Ascending aorta (tissue), 2 donors: ENCODE results near the gene USP2. TPM values are rescaled to one million over a fixed set of nuclear protein-coding genes. Genes with fewer than 3 reads are reported as not detected.

Experiments used
- DNase-seq, 2 donors: peaks; one replicate each; pipeline ENCODE4 v3.0.0-alpha.2; 2019; ENCODE audit warnings: low spot score in 2 of 2
- H3K27ac ChIP-seq, 2 donors: fragments of 200-600 bp; sonication (generic); one replicate each; pipeline ENCODE4 v1.5.1; 2016 to 2017; ENCODE audit warnings: mild to moderate bottlenecking in 1 of 2
- H3K27me3 ChIP-seq: fragments of 200-600 bp; sonication (generic); one replicate; pipeline ENCODE4 v1.5.1; 2017
- H3K36me3 ChIP-seq, 2 donors: fragments of 200-600 bp; sonication (generic); one replicate each; pipeline ENCODE4 v1.5.1; 2016
- H3K4me1 ChIP-seq, 2 donors: fragments of 200-600 bp; sonication (generic); one replicate each; pipeline ENCODE4 v1.5.1; 2016 to 2017; ENCODE audit warnings: mild to moderate bottlenecking in 1 of 2
- H3K4me3 ChIP-seq, 2 donors: fragments of 200-600 bp; sonication (generic); one replicate each; pipeline ENCODE4 v1.5.1; 2016 to 2017; ENCODE audit warnings: mild to moderate bottlenecking in 1 of 2
- H3K9me3 ChIP-seq, 2 donors: fragments of 200-600 bp; sonication (generic); one replicate each; pipeline ENCODE4 v1.5.1; 2016
- CTCF ChIP-seq, 3 experiments: fragments of 200-600 bp in 2 of 3; fragments of 450-650 bp in 1 of 3; sonication (generic) in 2 of 3; IDR thresholded peaks; one replicate each; pipeline ENCODE4 v1.5.1; 2016 to 2019; ENCODE audit warnings: antibody characterized with exemption in 3 of 3, mild to moderate bottlenecking in 1 of 3, moderate library complexity in 1 of 3
- intact Hi-C: fragments of 100-400 bp; cut with DNase I; formaldehyde crosslinking; loops from one replicate; pipeline ENCODE4 v1.15.1; 2023
- total RNA-seq: library from RNA; depleted of rRNA; stranded (reverse); fragments of >200 nt; gene quantifications from one replicate; pipeline ENCODE4 v1.1.0, GENCODE V29; 2016

Gene USP2
- total RNA-seq, 1 donor from 2014 or later: not detected

- TF ChIP-seq CTCF (IDR thresholded peaks at IDR 0.05): no peak
- peak in 1 of 2 donors; percentile 55 for DNase-seq
- Histone ChIP-seq H3K36me3 (no peaks in the 10 kb centered on the region), H3K4me1 (peaks cover 5 to 28% of the 10 kb centered on the region in 2 donors), H3K27ac (no peak overlapping the region), H3K27me3 (no peaks in the 10 kb centered on the region), H3K9me3 (no peaks in the 10 kb centered on the region), H3K4me3 (no peak overlapping the region)
- intact Hi-C loops: no loop called here
Observed at GRCh38 chr11:119378851-119379465, 2.5 kb downstream of the USP2 start.

GRCh38 chr11:119377961-119378667 is 3.4 kb downstream of the USP2 start:
- Histone ChIP-seq H3K9me3 (no peaks in the 10 kb centered on the region), H3K4me3 (no peak overlapping the region), H3K4me1 (peaks cover 5 to 28% of the 10 kb centered on the region in 2 donors), H3K27me3 (no peaks in the 10 kb centered on the region), H3K36me3 (no peaks in the 10 kb centered on the region), H3K27ac (no peak overlapping the region)
- TF ChIP-seq CTCF (IDR thresholded peaks at IDR 0.05): no peak
- intact Hi-C loops: no loop called here
- peak in 1 of 2 donors; percentile 62 for DNase-seq

GRCh38 chr11:119377112-119377901 is 4.2 kb downstream of the USP2 start:
- intact Hi-C loops: no loop called here
- no peaks in the 10 kb centered on the region for H3K36me3 ChIP-seq
- no peaks in the 10 kb centered on the region for H3K9me3 ChIP-seq
- no peaks in the 10 kb centered on the region for H3K27me3 ChIP-seq
- peak in 1 of 2 donors; percentile 58 for DNase-seq
- H3K27ac ChIP-seq: no peak overlapping the region
- H3K4me3 ChIP-seq: no peak overlapping the region
- no peak for TF ChIP-seq CTCF (IDR thresholded peaks at IDR 0.05)
- H3K4me1 ChIP-seq: peaks cover 5 to 25% of the 10 kb centered on the region in 2 donors

GRCh38 chr11:119376197-119376847 is 5.2 kb downstream of the USP2 start:
- no peak for TF ChIP-seq CTCF (IDR thresholded peaks at IDR 0.05)
- no peak overlapping the region for H3K4me3 ChIP-seq
- H3K9me3 ChIP-seq: no peaks in the 10 kb centered on the region
- no peaks in the 10 kb centered on the region for H3K36me3 ChIP-seq
- peaks cover 5 to 19% of the 10 kb centered on the region in 2 donors for H3K4me1 ChIP-seq
- H3K27ac ChIP-seq: peak overlapping the region; percentile 55 to 62
- DNase-seq: peak in 1 of 2 donors; percentile 66
- no peaks in the 10 kb centered on the region for H3K27me3 ChIP-seq
- intact Hi-C loops: no loop called here
